ENCODE data around the gene SDC3. TPM values are rescaled to one million over a fixed set of nuclear protein-coding genes. Genes with fewer than 3 reads are reported as not detected.

SDC3 gene
- total and polyA plus RNA-seq, 2 of the 8 experiments (the other 6 are each of a cell fraction or from before 2014, with no cell fraction given) = 7.0 to 27.0 TPM

DNA sequence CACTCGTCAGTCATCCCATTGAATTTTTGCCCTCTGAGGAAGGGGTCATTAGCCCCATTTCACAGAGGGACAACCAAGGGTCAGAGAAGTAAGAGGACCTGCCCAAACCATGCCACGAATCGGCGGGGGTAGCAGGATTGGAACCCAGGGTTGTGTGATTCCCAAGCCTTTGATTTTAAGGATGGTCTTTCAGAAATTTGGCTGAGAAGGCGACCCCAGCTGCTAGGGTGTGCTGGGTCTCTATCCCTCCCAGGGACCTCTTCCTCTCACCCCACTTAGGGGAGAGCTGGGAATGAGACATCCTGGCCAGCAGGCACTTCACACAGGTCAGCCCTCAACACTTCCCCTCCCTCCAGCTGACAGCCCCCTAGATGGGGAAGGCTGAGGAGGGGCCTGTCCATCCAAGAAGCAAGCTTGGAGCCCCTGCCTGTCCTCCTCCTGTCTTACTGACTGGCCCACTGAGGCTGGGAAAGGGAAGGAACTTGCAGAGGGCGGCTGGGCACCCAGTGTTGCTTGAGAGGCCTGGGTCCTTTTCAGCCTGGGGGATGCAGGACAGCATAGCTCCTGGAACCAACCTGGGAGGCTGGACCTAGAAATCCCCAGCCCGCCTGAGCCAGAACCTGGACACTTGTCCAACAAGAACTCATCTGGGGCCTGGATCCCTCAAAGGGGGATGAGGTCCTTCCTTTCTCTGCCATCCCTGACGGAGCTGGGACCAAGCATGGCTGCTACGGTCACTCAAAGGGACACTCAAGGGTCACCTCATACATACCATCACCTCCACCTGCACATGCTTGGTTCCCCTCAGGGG lies 1.7 kb downstream of the SDC3 start:
- POLR2A ChIA-PET (ENCODE audit: partially characterized antibody) = interaction anchor here (1.3 to 4.4 kb wide), 4 partner anchors 15 to 104 kb away, joined by 3 to 30 read pairs (median 4); no protein-coding TSS in a partner anchor
- TF ChIP-seq EP300 (IDR thresholded peaks at IDR 0.05; ENCODE audit: borderline replicate concordance in 1 of 2, low read depth in 2 of 2, low read length in 2 of 2) (no peak), TAF7 (optimal IDR thresholded peaks at IDR 0.05; ENCODE audit: borderline replicate concordance, low read depth, low read length) (no peak), CHD1 (IDR thresholded peaks at IDR 0.05; ENCODE audit: low read depth, low read length) (no peak), TEAD4 (IDR thresholded peaks at IDR 0.05; ENCODE audit: low read depth, low read length) (no peak), KDM1A (IDR thresholded peaks at IDR 0.05; ENCODE audit: borderline replicate concordance, low read length) (no peak), CBX8 (IDR thresholded peaks at IDR 0.05; ENCODE audit: borderline replicate concordance, low read depth, low read length) (no peak), TCF12 (IDR thresholded peaks at IDR 0.05; ENCODE audit: low read depth, low read length) (no peak), FOSL1 (IDR thresholded peaks at IDR 0.05; ENCODE audit: insufficient read depth, low read depth, low read length) (no peak), SIRT6 (IDR thresholded peaks at IDR 0.05; ENCODE audit: low read length) (no peak)

More for the DNA sequence above, 1.7 kb downstream of the SDC3 start:
- H3K4me2 ChIP-seq (ENCODE audit: insufficient read depth in 1 of 2, low read depth in 2 of 2, low read length in 2 of 2) = peak overlapping the region; percentile 71 to 77; a peak in 3 of 4 replicates
- no peak overlapping the region for H2AFZ ChIP-seq (ENCODE audit: low read length)
- 85% methylated on average over 9 of the region's 9 CpGs; no CpG with 5 or more reads in 1 of the 2 experiments for WGBS, 2 experiments (ENCODE audit: extremely low coverage in 1 of 2, insufficient coverage in 1 of 2, insufficient read length in 1 of 2, insufficient replicate concordance in 2 of 2, low coverage in 1 of 2, low lambda C conversion rate in 2 of 2, missing lambda C conversion rate in 1 of 2)
- no peak overlapping the region for H3K23ac ChIP-seq (ENCODE audit: insufficient read length)
- H3K79me1 ChIP-seq (ENCODE audit: low read depth, low read length) = peaks cover 6% of the 10 kb centered on the region
- no peak overlapping the region for H4K91ac ChIP-seq (replicated peaks; ENCODE audit: insufficient read length, low read length)
- no peak overlapping the region for H2BK120ac ChIP-seq (replicated peaks; ENCODE audit: low read depth, low read length)
- peak overlapping the region; percentile 14; the same call in 1 of the 2 replicates for H2AK5ac ChIP-seq (ENCODE audit: low read depth, low read length)
- no peaks in the 10 kb centered on the region for H3K9me3 ChIP-seq (ENCODE audit: insufficient read depth in 2 of 2, low read depth in 1 of 2, low read length in 1 of 2)
- H3K27ac ChIP-seq (ENCODE audit: low read depth, low read length) = no peak overlapping the region
- no peak overlapping the region for H3K4me3 ChIP-seq (ENCODE audit: extremely low read depth in 1 of 4, insufficient read depth in 2 of 4, low read depth in 3 of 4, low read length in 4 of 4)
- H2BK15ac ChIP-seq (ENCODE audit: low read length) = peak overlapping the region; percentile 88; the same call in 1 of the 2 replicates
- peaks cover 0 to 5% of the 10 kb centered on the region in 2 experiments; a peak in 1 of 4 replicates for H3K79me2 ChIP-seq (ENCODE audit: control insufficient read depth in 1 of 2, insufficient read depth in 2 of 2, low read length in 2 of 2)
- H4K20me1 ChIP-seq (replicated peaks in 1 of 2; ENCODE audit: control insufficient read depth in 1 of 2, insufficient read depth in 2 of 2, low read length in 2 of 2) = peaks cover 13 to 18% of the 10 kb centered on the region in 2 experiments
- H3K23me2 ChIP-seq (ENCODE audit: low read depth, low read length) = peaks cover 7% of the 10 kb centered on the region; the same call in 1 of the 2 replicates
- peak overlapping the region; percentile 90; the same call in 1 of the 2 replicates for H2BK12ac ChIP-seq (ENCODE audit: low read depth, low read length)
- CTCF ChIA-PET (ENCODE audit: partially characterized antibody) = interaction anchor here (0.7 to 13.1 kb wide), 11 partner anchors 10 to 187 kb away, joined by 3 to 164 read pairs (median 4); no protein-coding TSS in a partner anchor
- H2BK5ac ChIP-seq (ENCODE audit: low read depth, low read length) = 0 out of 2 replicates have a peak overlapping the region, but pooled peaks have one; percentile 71
- 0 out of 2 replicates have a peak overlapping the region, but pooled peaks have one; percentile 72 for H2BK20ac ChIP-seq (ENCODE audit: low read length)
- H3K36me3 ChIP-seq (ENCODE audit: control insufficient read depth in 2 of 4, insufficient read depth in 4 of 4, low read length in 3 of 4) = no peaks in the 10 kb centered on the region
- DNase-seq (ENCODE audit: low read depth in 1 of 2, low spot score in 2 of 2) = no peak
- no peak for FAIRE-seq
- H4K5ac ChIP-seq (ENCODE audit: insufficient read length, low read depth, low read length) = no peak overlapping the region
- no peak overlapping the region for H3K56ac ChIP-seq (replicated peaks; ENCODE audit: insufficient read length, low read depth, low read length)
- no peak overlapping the region for H3K9ac ChIP-seq (replicated peaks in 1 of 4; ENCODE audit: extremely low read depth in 1 of 4, low read depth in 3 of 4, low read length in 3 of 4)
- no peak overlapping the region for H3K18ac ChIP-seq (ENCODE audit: extremely low read depth, low read length)
- H3K27me3 ChIP-seq (replicated peaks in 1 of 4; ENCODE audit: control insufficient read depth in 3 of 4, extremely low read depth in 1 of 4, insufficient read depth in 3 of 4, low read length in 3 of 4) = peaks cover 0 to 20% (median 12%) of the 10 kb centered on the region in 4 experiments; a peak in 4 of 7 replicates
- H4K8ac ChIP-seq (ENCODE audit: extremely low read depth, insufficient read depth, low read length) = no peak overlapping the region
- no peak overlapping the region for H3K4ac ChIP-seq (replicated peaks; ENCODE audit: insufficient read length, low read depth, low read length)
- no peak overlapping the region for H3K14ac ChIP-seq (ENCODE audit: insufficient read length)
- peaks cover 7 to 42% (median 25%) of the 10 kb centered on the region in 4 experiments for H3K4me1 ChIP-seq (replicated peaks in 1 of 4; ENCODE audit: control insufficient read depth in 3 of 4, insufficient read depth in 4 of 4, low read length in 3 of 4)
